Measurements from ENCODE around the gene MPZL3. TPM values are rescaled to one million over a fixed set of nuclear protein-coding genes. Genes with fewer than 3 reads are reported as not detected.

Gene MPZL3
- polyA plus RNA-seq, 1 donor (not counting 4 experiments of a cell fraction or from before 2014, with no cell fraction given) = 7.9 TPM

GRCh38 chr11:118200901-118201680, 51.1 kb downstream of the MPZL3 start:
- Histone ChIP-seq H3K9me3 (ENCODE audit: control insufficient read depth, low read depth, low read length) (no peaks in the 10 kb centered on the region), H3K4me3 (ENCODE audit: control insufficient read depth in 2 of 3, extremely low read depth in 1 of 3, insufficient read depth in 2 of 3, low read depth in 1 of 3, low read length in 3 of 3) (no peak overlapping the region), H3K36me3 (ENCODE audit: control insufficient read depth in 2 of 2, extremely low read depth in 1 of 2, insufficient read depth in 2 of 2, low read length in 2 of 2) (no peaks in the 10 kb centered on the region), H2AFZ (ENCODE audit: control insufficient read depth, low read length) (no peak overlapping the region), H3K79me2 (ENCODE audit: control insufficient read depth, insufficient read depth, low read length) (no peaks in the 10 kb centered on the region), H3K9ac (ENCODE audit: control insufficient read depth, extremely low read depth, insufficient read depth, low read length) (no peak overlapping the region), H3K4me2 (ENCODE audit: control insufficient read depth, extremely low read depth, insufficient read depth, low read depth, low read length) (no peak overlapping the region), H3K9me1 (ENCODE audit: control insufficient read depth, extremely low read depth, insufficient read depth, low read length) (no peaks in the 10 kb centered on the region), H3K4me1 (ENCODE audit: control insufficient read depth, extremely low read depth, insufficient read depth, low read length) (peaks cover 5% of the 10 kb centered on the region), H4K20me1 (ENCODE audit: control insufficient read depth, extremely low read depth, insufficient read depth, low read length) (no peaks in the 10 kb centered on the region), H3K27me3 (ENCODE audit: control insufficient read depth, extremely low read depth, insufficient read depth, low read length) (no peaks in the 10 kb centered on the region), H3K27ac (ENCODE audit: control insufficient read depth, insufficient read depth, low read length) (no peak overlapping the region)
- no peak for DNase-seq (ENCODE audit: low read depth, low spot score)
- TF ChIP-seq EZH2 (IDR thresholded peaks at IDR 0.05; ENCODE audit: low read length) = no peak
- TF ChIP-seq CTCF (optimal IDR thresholded peaks at IDR 0.05 in 1 of 3, IDR thresholded peaks at IDR 0.05 in 1 of 3, conservative IDR thresholded peaks at IDR 0.05 in 1 of 3; ENCODE audit: extremely low read depth in 1 of 3, insufficient read depth in 2 of 3, low read length in 3 of 3) = no peak
- dilution Hi-C loops (cut with MboI; ENCODE audit: extremely low pct_ligation_motif_present, low sequenced_read_pairs) = no loop called here
- no peak for FAIRE-seq

- H3K9me3 ChIP-seq (ENCODE audit: control insufficient read depth, low read depth, low read length) = no peaks in the 10 kb centered on the region
- H2AFZ ChIP-seq (ENCODE audit: control insufficient read depth, low read length) = no peak overlapping the region
- H4K20me1 ChIP-seq (ENCODE audit: control insufficient read depth, extremely low read depth, insufficient read depth, low read length) = no peaks in the 10 kb centered on the region
- H3K4me2 ChIP-seq (ENCODE audit: control insufficient read depth, extremely low read depth, insufficient read depth, low read depth, low read length) = no peak overlapping the region
- H3K36me3 ChIP-seq (ENCODE audit: control insufficient read depth in 2 of 2, extremely low read depth in 1 of 2, insufficient read depth in 2 of 2, low read length in 2 of 2) = no peaks in the 10 kb centered on the region
- H3K9ac ChIP-seq (ENCODE audit: control insufficient read depth, extremely low read depth, insufficient read depth, low read length) = no peak overlapping the region
- dilution Hi-C loops (cut with MboI; ENCODE audit: extremely low pct_ligation_motif_present, low sequenced_read_pairs) = no loop called here
- H3K27ac ChIP-seq (ENCODE audit: control insufficient read depth, insufficient read depth, low read length) = no peak overlapping the region
- DNase-seq (ENCODE audit: low read depth, low spot score) (no peak), FAIRE-seq (no peak)
- H3K79me2 ChIP-seq (ENCODE audit: control insufficient read depth, insufficient read depth, low read length) = no peaks in the 10 kb centered on the region
- H3K27me3 ChIP-seq (ENCODE audit: control insufficient read depth, extremely low read depth, insufficient read depth, low read length) = no peaks in the 10 kb centered on the region
- H3K4me3 ChIP-seq (ENCODE audit: control insufficient read depth in 2 of 3, extremely low read depth in 1 of 3, insufficient read depth in 2 of 3, low read depth in 1 of 3, low read length in 3 of 3) = no peak overlapping the region
- TF ChIP-seq CTCF (optimal IDR thresholded peaks at IDR 0.05 in 1 of 3, IDR thresholded peaks at IDR 0.05 in 1 of 3, conservative IDR thresholded peaks at IDR 0.05 in 1 of 3; ENCODE audit: extremely low read depth in 1 of 3, insufficient read depth in 2 of 3, low read length in 3 of 3) = no peak
- TF ChIP-seq EZH2 (IDR thresholded peaks at IDR 0.05; ENCODE audit: low read length) = no peak
- H3K4me1 ChIP-seq (ENCODE audit: control insufficient read depth, extremely low read depth, insufficient read depth, low read length) = peaks cover 8% of the 10 kb centered on the region
- H3K9me1 ChIP-seq (ENCODE audit: control insufficient read depth, extremely low read depth, insufficient read depth, low read length) = no peaks in the 10 kb centered on the region
Measured at GRCh38 chr11:118200497-118200896, 51.7 kb downstream of the MPZL3 start.

All from keratinocyte (primary cell).